Skin epidermis (tissue), 12 donors: ENCODE data around the gene SRGAP3.
A peak's percentile ranks its signal among the peaks of the same experiment; 100 is the strongest.

Source experiments
- H3K27ac ChIP-seq, 21 experiments: fragments of 200-600 bp; sonication (generic) in 11 of 21; one replicate each; pipeline ENCODE4 v1.5.0; 2020; ENCODE audit warnings: mild to moderate bottlenecking in 3 of 21, inconsistent platforms in 2 of 21, moderate library complexity in 2 of 21
- H3K4me3 ChIP-seq, 7 experiments: fragments of 200-600 bp; sonication (generic) in 2 of 7; one replicate each; pipeline ENCODE4 v1.5.0; 2020; ENCODE audit warnings: inconsistent platforms in 2 of 7, mild to moderate bottlenecking in 2 of 7, moderate library complexity in 1 of 7

The SRGAP3 gene

DNA sequence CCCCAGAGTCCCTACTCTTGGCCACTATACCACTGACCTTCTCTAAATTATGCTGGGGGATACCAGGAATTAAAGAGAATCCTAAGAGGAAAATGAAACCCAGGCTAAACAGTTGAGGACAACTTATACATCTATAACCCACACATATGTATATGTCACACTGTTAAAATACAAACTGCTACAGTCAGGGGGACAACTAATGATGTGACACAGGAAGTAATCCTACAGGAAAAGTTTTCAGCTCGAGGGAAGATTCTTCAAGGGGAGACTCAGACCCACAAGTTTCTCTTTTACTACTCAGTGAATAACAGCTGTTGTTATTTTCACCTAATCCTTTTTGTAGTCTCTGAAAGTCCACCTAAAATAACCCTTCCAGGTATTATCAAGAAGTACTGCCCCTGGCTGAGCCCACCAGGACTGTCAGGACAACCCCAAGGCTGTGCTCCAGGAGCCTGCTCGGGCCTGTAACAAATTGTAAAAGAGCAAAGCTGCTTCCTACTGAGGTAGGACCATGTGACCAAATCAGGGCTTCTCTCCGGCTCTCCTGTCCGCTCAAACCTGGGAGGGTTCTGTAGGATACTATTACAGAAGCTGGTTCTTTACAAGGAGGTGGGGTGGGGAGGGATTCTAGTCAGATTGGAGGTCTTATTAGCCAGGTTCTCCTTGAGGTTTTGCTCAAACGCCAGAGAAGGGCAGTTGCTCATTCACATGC lies 91.6 kb downstream of the SRGAP3 start:
- no peak overlapping the region for H3K27ac ChIP-seq

DNA sequence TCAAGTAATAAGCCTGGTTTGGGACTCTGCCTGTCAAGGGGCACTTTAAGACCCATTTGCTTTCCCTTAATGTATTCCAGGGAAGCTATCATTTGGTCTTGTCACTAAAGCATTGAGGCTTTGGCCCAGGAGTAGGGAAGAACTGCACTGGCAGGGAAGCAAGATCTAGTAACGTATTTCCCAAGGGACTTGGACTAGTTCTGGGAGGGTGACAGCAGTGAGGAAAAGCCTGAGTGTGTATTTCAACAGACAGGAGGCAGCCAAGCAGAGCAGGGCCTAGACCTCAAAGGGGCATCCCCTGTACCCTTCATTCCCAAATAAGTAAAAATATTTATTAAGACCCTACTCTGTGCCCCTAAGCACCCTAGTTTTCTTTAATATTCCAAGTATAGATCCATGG lies 92.8 kb downstream of the SRGAP3 start:
- Histone ChIP-seq H3K27ac (no peak overlapping the region), H3K4me3 (no peak overlapping the region)

More for the DNA sequence above, 91.6 kb downstream of the SRGAP3 start:
- no peak overlapping the region for H3K4me3 ChIP-seq

DNA sequence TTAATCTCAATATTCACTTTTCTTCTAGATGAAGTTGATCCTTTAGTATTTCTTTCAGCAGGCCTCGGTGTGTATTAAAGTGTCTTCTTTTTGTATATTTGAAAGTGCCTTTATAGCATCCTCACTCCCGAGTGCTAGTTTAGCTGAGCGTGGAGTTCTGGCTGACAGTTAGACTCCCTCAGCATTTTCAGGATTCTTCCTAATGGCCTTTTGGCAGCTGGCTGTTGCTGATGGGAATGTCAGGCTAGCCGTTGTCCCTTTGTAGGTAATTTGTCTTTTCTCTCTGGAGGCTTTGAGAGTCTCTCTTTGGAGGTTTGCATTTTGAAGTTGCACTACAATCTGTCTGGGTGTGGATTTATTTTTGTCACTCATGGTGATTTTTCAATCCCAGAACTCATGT lies 94.4 kb downstream of the SRGAP3 start:
- no peak overlapping the region for H3K27ac ChIP-seq
- H3K4me3 ChIP-seq: no peak overlapping the region

DNA sequence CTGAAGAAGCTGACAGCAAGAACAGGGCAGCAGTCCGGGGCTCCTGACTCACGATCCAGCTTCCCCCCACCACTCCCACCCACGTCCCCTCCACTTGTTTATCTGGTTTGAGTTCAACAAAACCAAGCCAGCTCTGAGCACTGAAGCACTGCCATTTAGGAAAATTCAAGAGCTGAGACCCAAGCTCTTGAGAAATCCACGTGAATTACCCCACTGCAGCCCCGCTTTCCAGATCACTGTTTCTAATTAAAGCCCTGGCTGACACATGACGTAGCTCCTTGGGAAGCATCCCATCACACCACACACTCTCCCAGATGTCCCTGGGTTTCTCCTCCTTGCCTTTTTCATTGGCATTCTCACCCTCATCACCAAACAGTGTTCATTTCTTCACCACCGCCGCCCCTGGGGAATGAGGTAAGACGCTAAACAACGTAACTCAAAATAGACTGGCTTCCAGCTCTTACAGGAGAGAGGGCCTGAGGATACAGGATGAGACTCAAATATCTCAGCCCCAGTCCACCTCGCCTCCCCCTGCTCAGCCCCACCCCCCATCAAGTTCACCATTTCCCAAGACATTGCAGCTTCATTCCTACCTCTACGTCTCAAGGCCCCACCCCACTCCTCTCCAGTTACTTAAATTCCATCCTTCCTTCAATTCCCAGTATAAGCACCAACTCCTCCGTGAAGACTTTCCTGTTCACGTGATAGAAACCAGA lies 95.4 kb downstream of the SRGAP3 start:
- no peak overlapping the region for H3K4me3 ChIP-seq
- peak overlapping the region in 4 of 21 experiments; percentile 7 to 32 (median 27) for H3K27ac ChIP-seq

DNA sequence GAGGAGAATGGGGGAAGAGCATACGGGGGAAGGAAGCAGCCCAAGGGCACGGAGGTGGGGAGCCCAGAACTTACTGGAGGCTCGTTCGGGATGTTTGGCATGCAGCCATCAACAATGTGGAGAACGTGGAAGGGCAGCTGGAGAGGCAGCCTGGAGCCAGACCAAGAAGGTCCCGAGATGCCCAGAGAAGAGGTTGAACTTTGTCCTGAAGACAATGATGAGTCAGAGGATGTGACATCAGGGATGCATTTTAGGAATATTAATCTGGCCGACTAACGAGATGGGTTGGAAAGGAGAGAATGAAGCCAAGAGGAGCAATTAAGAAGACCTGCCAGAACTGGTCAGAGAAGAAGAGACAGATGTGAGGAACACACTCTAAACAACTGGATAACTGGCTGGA lies 98.2 kb downstream of the SRGAP3 start:
- Histone ChIP-seq H3K4me3 (no peak overlapping the region), H3K27ac (no peak overlapping the region)

DNA sequence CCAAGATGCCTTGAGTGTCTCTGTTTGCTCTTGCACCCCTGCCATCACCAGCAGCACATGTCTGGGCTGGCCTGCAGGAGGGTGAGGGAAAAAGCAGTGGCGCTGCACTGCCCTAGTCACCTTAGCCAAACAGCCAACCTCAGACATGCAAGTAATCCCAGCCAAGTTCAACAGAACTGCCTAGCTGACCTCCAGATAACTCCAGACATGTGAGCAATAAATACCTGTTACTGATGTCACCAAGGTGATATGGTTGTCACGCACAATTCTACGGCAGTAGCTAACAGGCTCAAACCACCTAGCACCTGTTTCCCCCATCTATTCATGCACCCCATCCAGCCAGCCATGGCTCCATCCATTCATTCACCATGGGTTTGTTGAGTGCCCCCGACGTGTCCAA lies 99.9 kb downstream of the SRGAP3 start:
- no peak overlapping the region for H3K4me3 ChIP-seq
- no peak overlapping the region for H3K27ac ChIP-seq

DNA sequence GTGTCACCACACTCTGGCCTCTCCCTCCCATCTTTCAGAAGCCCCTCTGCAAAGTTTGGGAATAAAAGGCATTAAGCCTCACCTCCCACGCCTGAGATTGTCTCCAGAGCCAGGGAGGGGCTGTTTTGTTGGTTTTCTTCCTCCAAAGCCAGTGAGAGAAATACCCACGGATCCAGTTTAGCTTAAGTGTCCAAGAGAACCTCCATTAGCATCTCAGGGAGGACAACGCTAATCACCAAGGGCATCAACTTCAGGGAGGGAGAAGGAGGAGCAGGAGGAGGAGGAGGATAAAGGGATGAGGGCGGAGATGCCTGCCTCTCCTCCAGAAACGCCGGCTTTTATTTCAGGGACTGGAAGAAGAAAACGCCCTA lies 101.6 kb downstream of the SRGAP3 start:
- no peak overlapping the region for H3K4me3 ChIP-seq
- no peak overlapping the region for H3K27ac ChIP-seq

DNA sequence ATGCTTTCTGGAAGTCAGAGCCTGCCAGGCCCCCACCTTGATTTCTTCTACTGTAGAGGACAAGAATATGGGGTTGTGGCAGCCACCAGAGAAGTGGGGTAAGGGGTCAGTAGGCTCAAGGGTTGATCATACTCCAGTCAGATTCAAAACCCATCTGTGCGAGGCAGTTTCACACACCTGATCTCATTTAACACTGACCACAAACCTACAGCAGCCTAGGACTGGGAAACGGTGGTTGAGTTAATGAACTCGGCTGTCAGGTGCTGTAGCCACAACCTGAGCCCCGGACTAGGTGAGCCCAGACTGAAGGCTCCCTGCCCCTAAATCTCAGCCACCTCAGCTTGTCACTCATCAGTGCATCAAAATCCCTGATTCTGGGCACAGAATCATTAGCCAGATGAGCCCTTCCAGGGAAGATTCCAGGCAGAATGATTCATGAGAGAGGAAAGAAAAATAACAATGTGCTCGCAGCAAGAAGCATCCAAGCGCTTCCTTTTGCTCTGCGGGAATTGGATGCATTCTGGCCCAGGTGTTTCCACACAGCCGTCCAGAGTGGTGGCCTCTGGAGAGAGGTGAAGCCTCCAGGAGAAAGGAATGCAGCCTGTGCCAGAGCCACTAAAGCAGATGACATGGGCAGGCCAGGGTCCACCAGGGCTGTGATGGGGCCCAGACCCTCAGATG lies 102.1 kb downstream of the SRGAP3 start:
- H3K27ac ChIP-seq: no peak overlapping the region
- no peak overlapping the region for H3K4me3 ChIP-seq

DNA sequence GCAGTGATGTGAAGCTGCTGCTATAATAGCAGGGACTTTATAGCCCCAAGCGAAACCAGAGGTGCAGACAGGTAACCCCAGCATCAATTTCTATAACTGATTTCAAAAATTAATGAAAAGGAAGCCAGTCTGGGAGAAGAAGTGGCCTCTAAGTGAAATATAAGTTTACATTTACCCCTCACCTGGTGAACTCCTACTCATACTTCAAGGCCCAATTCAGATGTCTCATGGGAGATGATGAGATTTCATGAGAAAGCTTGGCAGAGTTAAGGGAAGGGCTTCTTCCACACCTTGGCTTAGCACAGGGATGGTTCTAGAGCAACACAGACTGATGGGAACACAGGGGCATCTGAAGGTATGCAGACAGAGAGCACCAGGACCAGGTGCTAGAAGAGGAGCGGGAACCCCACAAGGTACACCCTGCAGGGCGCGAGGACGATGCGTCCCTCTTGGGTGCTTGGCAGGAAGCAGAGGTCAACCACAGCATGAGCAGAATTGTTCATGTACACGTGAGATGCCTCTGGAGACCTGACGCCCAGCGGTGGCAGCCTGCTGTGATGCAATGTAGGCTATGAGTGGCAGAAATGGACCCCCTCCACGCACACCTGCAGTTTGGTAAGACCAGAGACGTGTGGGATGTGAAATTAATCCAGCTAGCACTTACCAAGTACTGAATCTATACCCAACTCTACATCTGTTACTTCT lies 102.9 kb downstream of the SRGAP3 start:
- Histone ChIP-seq H3K27ac (no peak overlapping the region), H3K4me3 (no peak overlapping the region)

DNA sequence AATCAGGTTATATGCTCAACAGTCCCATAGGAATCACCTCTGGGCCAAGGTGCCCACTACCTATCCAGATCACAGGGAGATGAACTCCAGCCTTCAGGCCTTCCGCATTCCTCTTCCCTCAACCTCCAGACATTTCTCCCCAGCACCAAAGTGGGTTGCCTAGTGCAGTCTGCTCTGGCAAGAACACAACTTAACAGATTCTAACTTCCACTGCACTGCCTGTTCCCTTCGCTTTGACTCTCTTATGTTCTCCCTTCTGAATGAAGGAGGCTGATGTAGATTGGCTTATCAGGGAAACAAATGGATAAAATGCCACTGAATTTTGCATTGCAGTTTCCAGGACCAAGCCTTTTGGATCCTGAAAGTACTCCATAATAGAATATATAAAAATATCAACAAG lies 106.3 kb downstream of the SRGAP3 start:
- Histone ChIP-seq H3K27ac (no peak overlapping the region), H3K4me3 (no peak overlapping the region)

DNA sequence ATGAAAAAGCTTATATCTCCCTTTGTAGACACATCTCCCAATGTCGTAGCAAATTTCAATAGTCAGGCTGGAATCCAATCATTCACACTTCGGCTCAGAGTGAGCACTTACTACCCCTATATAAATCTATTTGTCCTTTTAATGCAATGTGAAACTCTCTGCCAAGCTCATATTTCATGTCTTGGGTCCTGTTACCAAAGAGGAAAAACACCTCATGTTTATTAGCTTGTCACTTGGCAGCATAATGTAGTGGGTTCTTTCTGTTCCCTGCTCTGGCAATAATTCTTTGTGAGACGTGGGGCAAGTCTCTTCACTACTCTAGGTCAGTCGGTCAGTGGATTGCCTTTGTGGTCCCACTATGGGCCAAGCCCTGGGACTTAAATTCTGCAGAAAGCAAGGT lies 107.1 kb downstream of the SRGAP3 start:
- Histone ChIP-seq H3K27ac (no peak overlapping the region), H3K4me3 (no peak overlapping the region)

DNA sequence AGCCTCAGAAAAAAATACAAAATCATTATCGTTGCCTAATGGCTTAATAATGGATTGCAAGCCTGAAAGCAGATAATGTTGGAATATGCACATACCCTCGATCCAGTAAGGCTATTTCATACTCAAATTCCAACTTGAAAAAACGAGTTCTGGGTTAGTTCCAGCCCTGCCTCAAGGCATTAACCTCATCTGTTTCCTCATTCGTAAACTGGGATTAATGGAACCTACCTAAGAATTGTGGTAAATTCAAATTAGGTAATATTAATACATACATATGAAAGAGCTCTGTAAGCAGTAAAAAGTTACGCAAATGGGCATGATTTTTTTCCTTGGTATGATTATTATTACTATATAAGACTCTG lies 107.5 kb downstream of the SRGAP3 start:
- Histone ChIP-seq H3K4me3 (no peak overlapping the region), H3K27ac (no peak overlapping the region)

DNA sequence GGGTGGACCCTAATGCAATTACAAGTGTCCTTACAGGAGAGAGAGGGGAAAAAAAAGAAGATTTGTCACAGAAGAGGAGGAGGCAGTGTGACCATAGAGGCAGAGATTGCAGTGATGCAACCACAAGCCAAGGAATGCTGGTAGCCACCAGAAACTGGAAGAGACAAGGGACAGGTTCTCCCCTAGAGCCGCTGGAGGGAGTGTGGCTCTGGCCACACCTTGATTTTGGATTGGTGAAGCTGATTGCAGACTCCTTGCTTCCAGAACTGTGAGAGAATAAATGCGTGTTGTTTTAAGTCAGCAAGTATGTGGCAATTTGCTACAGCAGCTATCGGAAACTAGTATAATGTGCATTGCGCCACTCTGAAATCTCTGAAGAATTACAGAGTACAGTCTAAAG lies 110.1 kb downstream of the SRGAP3 start:
- no peak overlapping the region for H3K27ac ChIP-seq
- no peak overlapping the region for H3K4me3 ChIP-seq

DNA sequence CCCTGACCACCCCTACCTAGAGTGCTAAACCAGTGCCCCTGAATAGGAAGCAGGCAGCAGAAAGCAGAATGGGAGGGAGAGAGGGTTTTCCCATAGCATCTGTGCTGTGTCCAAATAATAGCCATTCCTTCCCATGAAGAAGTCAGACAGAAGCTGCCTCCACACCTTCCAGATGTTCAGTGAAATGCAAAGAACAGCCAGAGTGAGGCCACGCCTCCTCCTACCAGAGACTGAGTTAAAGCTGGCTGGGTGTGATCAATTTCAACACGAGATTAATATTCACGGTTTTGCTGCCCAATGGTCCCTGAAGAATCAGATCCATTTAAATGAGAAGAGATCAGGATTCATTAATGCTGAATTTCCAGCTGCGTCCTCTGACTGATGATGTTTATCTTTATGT lies 111.8 kb downstream of the SRGAP3 start:
- Histone ChIP-seq H3K27ac (no peak overlapping the region), H3K4me3 (no peak overlapping the region)

DNA sequence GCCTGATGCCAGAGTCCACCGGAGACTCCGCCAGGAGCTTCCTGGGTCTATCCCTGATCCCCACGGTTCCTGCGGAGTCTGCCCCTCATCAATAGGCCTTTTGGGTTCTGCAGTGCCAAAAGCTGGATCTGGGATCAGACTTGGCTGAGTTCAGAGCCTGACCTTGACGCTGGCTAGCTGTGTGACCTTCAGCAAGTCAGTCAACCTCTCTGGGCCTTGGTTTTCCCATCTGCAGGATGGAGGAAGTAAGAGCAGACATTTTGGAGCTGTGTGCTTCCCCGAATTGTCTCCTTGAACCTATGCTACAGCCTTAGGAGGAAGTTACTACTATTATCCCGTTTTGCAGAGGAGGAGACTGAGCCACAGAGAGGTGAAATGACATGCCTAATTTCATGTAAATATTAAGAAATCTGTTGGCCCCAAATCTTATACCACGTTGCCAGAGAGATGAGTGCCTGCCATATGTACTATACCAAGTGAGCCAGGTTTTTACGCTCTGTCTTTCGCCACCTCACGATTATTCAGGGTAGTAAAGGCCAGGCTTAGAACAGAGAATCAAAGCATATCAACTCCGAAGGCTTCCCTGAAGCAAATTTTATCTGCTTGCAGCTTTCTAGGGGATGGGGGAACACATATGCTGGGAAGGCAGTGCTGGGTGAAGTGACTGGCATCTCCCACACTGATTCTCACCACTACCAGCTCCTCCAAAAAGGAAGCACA lies 112.5 kb downstream of the SRGAP3 start:
- Histone ChIP-seq H3K27ac (no peak overlapping the region), H3K4me3 (peak overlapping the region in 1 of 7 experiments; percentile 30)

DNA sequence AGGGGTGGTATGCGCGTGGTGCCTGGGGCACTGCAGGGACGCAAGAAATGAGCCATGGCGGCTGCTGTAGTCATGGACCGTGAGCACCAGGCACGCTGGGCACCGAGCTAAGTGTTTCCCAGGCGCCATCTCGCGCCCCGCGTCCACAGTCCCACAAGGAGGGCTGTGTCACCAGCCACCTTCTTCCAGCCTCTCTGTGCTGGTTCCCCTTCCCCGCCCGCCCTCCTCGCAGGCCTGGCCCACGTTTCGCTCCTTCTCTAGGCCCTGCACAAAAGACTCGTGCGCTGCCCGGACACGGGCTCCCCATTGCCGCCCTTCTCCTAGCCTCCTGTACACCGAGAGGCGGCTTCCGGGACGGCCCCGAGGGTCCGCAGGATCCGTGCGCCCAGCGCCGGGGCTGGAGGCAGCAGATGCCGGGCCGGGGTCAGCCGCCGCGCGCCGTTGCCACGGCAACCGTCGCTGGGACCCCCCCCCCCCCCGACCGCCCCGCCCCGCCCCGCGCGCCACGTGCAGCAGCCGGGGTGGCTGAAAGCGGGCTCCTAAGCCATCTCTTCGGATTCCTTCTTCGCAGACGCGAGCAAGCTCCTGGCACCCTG lies 113.4 kb downstream of the SRGAP3 start:
- no peak overlapping the region for H3K27ac ChIP-seq
- H3K4me3 ChIP-seq: peak overlapping the region in 5 of 7 experiments; percentile 11 to 30 (median 19)

DNA sequence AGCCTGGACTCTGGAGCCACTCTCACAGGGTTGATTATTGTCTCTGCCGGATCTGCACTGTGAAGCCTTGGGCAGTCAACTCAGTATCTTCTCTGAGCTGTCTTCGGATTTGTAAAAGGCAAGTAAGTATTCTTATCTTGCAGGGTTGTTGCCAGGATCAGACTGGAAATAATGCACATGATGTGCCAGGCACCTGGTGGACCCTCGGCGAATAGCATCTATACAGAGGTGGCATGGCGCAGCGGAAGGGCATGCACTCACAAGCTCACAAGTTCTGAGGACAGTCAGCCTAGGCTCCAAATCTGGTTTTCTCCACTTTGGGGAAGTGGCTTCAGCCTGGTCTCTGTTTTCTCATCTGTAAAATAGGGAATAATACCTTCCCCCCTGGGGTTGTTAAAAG lies 113.9 kb downstream of the SRGAP3 start:
- H3K4me3 ChIP-seq: peak overlapping the region in 1 of 7 experiments; percentile 15
- H3K27ac ChIP-seq: no peak overlapping the region

DNA sequence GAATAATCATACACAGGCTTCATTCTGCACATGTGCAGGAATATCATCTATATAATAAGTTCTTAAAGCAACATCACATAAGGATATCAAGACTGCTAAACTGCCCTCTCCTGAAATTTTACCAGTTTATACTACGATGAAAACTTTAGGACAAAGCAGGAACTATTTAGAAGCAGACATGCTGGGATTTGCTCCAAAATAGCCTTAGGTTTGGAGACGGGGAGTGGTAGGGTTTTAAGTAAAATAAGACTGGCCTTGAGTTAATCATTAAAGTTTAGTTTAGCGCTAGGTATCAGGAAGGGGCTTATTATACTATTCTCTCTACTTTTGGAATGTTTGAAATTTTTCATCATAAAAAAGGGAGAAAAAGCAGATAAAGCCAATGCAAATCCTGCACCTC lies 115.8 kb downstream of the SRGAP3 start:
- no peak overlapping the region for H3K27ac ChIP-seq
- H3K4me3 ChIP-seq: no peak overlapping the region
